Heart left ventricle (tissue), 16 donors: Measurements from ENCODE around the gene CENATAC. TPM values are rescaled to one million over a fixed set of nuclear protein-coding genes. Genes with fewer than 3 reads are reported as not detected.
"Not testable (repeated sequence)": the region's sequence is repeated elsewhere in the genome, so short reads cannot be mapped to it uniquely, and the experiment has no call there.

Source experiments
- ATAC-seq, 4 donors: fragments of 200-7000 bp; cut with Tn5 transposase; one replicate each; pipeline ENCODE4 v1.9.1; 2020 to 2022; ENCODE audit warnings: moderate library complexity in 4 of 4, mild to moderate bottlenecking in 3 of 4, moderate number of reproducible peaks in 1 of 4
- DNase-seq, 5 donors: peaks; one replicate each; pipeline ENCODE4 v3.0.0-alpha.2; 2020
- H3K27ac ChIP-seq, 12 donors: fragments of 200-600 bp; sonication (generic) in 4 of 12; one replicate each; pipeline versions ENCODE4 v1.5.0 to v1.8.0; 2016 to 2022; ENCODE audit warnings: mild to moderate bottlenecking in 2 of 12
- H3K27me3 ChIP-seq, 9 donors: fragments of 200-600 bp; sonication (generic) in 2 of 9; one replicate each; pipeline versions ENCODE4 v1.5.1 to v1.8.0; 2016 to 2022; ENCODE audit warnings: mild to moderate bottlenecking in 3 of 9
- H3K36me3 ChIP-seq, 9 donors: fragments of 200-600 bp; sonication (generic) in 2 of 9; one replicate each; pipeline versions ENCODE4 v1.5.0 to v1.8.0; 2018 to 2022; ENCODE audit warnings: mild to moderate bottlenecking in 2 of 9
- H3K4me1 ChIP-seq, 12 donors: fragments of 200-600 bp; sonication (generic) in 4 of 12; one replicate each; pipeline versions ENCODE4 v1.5.0 to v1.8.0; 2016 to 2022; ENCODE audit warnings: mild to moderate bottlenecking in 3 of 12
- H3K4me3 ChIP-seq, 12 donors: fragments of 200-600 bp; sonication (generic) in 4 of 12; one replicate each; pipeline versions ENCODE4 v1.5.0 to v1.8.0; 2017 to 2022; ENCODE audit warnings: mild to moderate bottlenecking in 9 of 12, moderate library complexity in 4 of 12
- H3K9me3 ChIP-seq, 12 donors: fragments of 200-600 bp; sonication (generic) in 4 of 12; one replicate each; pipeline versions ENCODE4 v1.5.0 to v1.8.0; 2016 to 2022; ENCODE audit warnings: mild to moderate bottlenecking in 1 of 12
- CTCF ChIP-seq, 12 donors: fragments of 200-600 bp; sonication (generic) in 4 of 12; IDR thresholded peaks; one replicate each; pipeline versions ENCODE4 v1.5.0 to v1.8.0; 2018 to 2022; ENCODE audit warnings: antibody characterized with exemption in 12 of 12, mild to moderate bottlenecking in 5 of 12
- POLR2A ChIP-seq, 2 donors: fragments of 450-650 bp; IDR thresholded peaks; one replicate each; pipeline ENCODE4 v1.6.1; 2017; ENCODE audit warnings: antibody characterized with exemption in 2 of 2, mild to moderate bottlenecking in 2 of 2, moderate library complexity in 2 of 2
- WGBS, 4 donors: extraction: QIAGEN DNeasy Blood & Tissue Kit in 2 of 4; methylation state at CpG; one replicate each; pipeline versions ENCODE4 v1.1.5 to v1.1.7; 2013 to 2018; 5-methylcytosine and 5-hydroxymethylcytosine counted together
- intact Hi-C, 10 donors: fragments of 100-400 bp; cut with DNase I; formaldehyde crosslinking; loops; one replicate each; pipeline versions ENCODE4 v1.11.1 to v1.14.2; 2022
- long read RNA-seq, 3 donors: library from polyadenylated mRNA; unstranded; transcript quantifications; one replicate each; pipeline ENCODE4 v2.0.0, GENCODE V29; 2020 to 2021
- polyA plus RNA-seq, 2 donors: library from polyadenylated mRNA; stranded (reverse); fragments of 200-250 nt; gene quantifications; one replicate each; pipeline ENCODE4 v1.2.3, GENCODE V29; 2013
- total RNA-seq, 9 donors: library from RNA; depleted of rRNA in 2 of 9; stranded (reverse); fragments of >200 nt in 2 of 9; fragmentation: NEBNext Ultra II Directional in 3 of 9; extraction: Animal tissue kit (Norgen Biotek cat#: 25700) in 3 of 9; gene quantifications; one replicate each; pipeline versions ENCODE4 v1.1.0 to v1.2.4, GENCODE V29; 2016 to 2023
- donor health status: ischemic (EF 13 %, LVEDD 7.1; RV severe dilation, severe dysfunction).
- donor health status: healthy with polysubstance abuse.
- donor health status: DM: no; HTN: yes; CAD: no.
- donor health status: DM: no; HTN: no; CAD: no.
- donor health status: ischemic (EF 25% LVEDD 6.9; RV normal size, moderate dysfunction).
- donor health status: ischemic (EF 25% LVEDD 5.7; RV mildly dilated, moderate dysfunction).
- donor health status: healthy.
- donor health status: DM: yes; HTN: yes; CAD: no.
- donor health status: ischemic (EF 35%, LVEDD 5.7; RV mildly dilated, moderate dysfunction).
- donor health status: nonischemic (EF 11% LVEDD 7.7; RV severe dilation, severe dysfunction).
- donor health status: DM: yes; HTN: yes; CAD: no.
- donor health status: PGD.
- donor health status: ischemic (EF 29% LVEDD 5.4; RV normal size, mild dysfunction).
- donor health status: nonischemic (EF 23%, LVEDD 6.1; RV moderate dilation, normal function).

CENATAC gene
- 10 to 100 TPM in 6 of 9 donors, 1 to 10 TPM in 3; 7.9 to 15.8 (median 11.7) TPM for total RNA-seq
- polyA plus RNA-seq: 10 to 100 TPM in 1 of 2 donors, 1 to 10 TPM in 1; 9.5 to 27.3 TPM
- long read RNA-seq, donor 1, partial matches to known transcripts: 4 of 6 reads
- long read RNA-seq, donor 1, other reads (novel, unspliced or antisense): 1 of 6 reads
- long read RNA-seq, donor 2, transcript CCDC84-201 (11 exons, 1,202 nt): major isoform, 8 of 12 reads
- long read RNA-seq, donor 2, partial matches to known transcripts: 2 of 12 reads
- long read RNA-seq, donor 2, other reads (novel, unspliced or antisense): 2 of 12 reads
- long read RNA-seq, donor 3, partial matches to known transcripts: 1 of 7 reads
- long read RNA-seq, donor 3, other reads (novel, unspliced or antisense): 4 of 7 reads

- Histone ChIP-seq H3K4me1 (peaks cover 0 to 23% (median 17%) of the 10 kb centered on the region in 12 donors), H3K27me3 (no peaks in the 10 kb centered on the region), H3K9me3 (no peaks in the 10 kb centered on the region), H3K36me3 (peaks cover 0 to 40% (median 31%) of the 10 kb centered on the region in 9 donors), H3K27ac (peak within 1 kb of the TSS; percentile 57 to 91 (median 84)), H3K4me3 (peak within 1 kb of the TSS; percentile 53 to 95 (median 87))
- TF ChIP-seq CTCF (IDR thresholded peaks at IDR 0.05) (peak in 4 of 12 donors; percentile 9 to 43 (median 28)), POLR2A (IDR thresholded peaks at IDR 0.05) (peak in 1 of 2 donors; percentile 95)
- WGBS, 4 donors: 0% methylated on average over 21 to 54 of the region's 54 CpGs
- DNase-seq (peak; percentile 95 to 98 (median 97)), ATAC-seq (peak; percentile 98 to 100 (median 100))
- intact Hi-C loops: loop anchor here in 2 of 10 donors (2.0 kb wide), 2 partner anchors 21 to 33 kb away; partner anchors contain the start of genes RPS25 (in 1 of the 2), SLC37A4 (in 1 of the 2) and TRAPPC4 (in 1 of the 2)
Observed at GRCh38 chr11:118997627-118998387, at the start of gene CENATAC. Gene CENATAC (plus strand): TSS chr11:118998138. CDS start chr11:118998198, 60 bp downstream.

- 31 to 50% (median 40%) methylated on average over 3 to 6 of the region's 6 CpGs for WGBS, 4 donors
- intact Hi-C loops: loop anchor here in 2 of 10 donors (10.0 kb wide), 1 partner anchor 48 kb away; no protein-coding TSS in a partner anchor
- H3K27me3 ChIP-seq: peaks cover 0 to 11% (median 0%) of the 10 kb centered on the region in 9 donors
- no peak for DNase-seq
- no peaks in the 10 kb centered on the region for H3K36me3 ChIP-seq
- ATAC-seq: no peak
- H3K4me3 ChIP-seq: no peak overlapping the region
- H3K27ac ChIP-seq: no peak overlapping the region
- peaks cover 0 to 7% (median 0%) of the 10 kb centered on the region in 12 donors for H3K4me1 ChIP-seq
- TF ChIP-seq POLR2A (IDR thresholded peaks at IDR 0.05): no peak
- TF ChIP-seq CTCF (IDR thresholded peaks at IDR 0.05): no peak
- H3K9me3 ChIP-seq: no peaks in the 10 kb centered on the region
Observed at GRCh38 chr11:118953265-118953664, 44.7 kb upstream of the CENATAC start.

- not testable (repeated sequence) for H3K36me3 ChIP-seq, ATAC-seq, H3K4me3 ChIP-seq, DNase-seq, H3K27ac ChIP-seq, H3K9me3 ChIP-seq, H3K4me1 ChIP-seq
- WGBS, 4 donors: 72 to 88% (median 80%) methylated on average over 6 of the region's 6 CpGs
- H3K27me3 ChIP-seq: peaks cover 0 to 11% (median 0%) of the 10 kb centered on the region in 9 donors
- intact Hi-C loops: loop anchor here in 3 of 10 donors (2.0 to 10.0 kb wide), 2 partner anchors 49 to 265 kb away; no protein-coding TSS in a partner anchor
Observed at GRCh38 chr11:118953976-118954375, 44.0 kb upstream of the CENATAC start.

- intact Hi-C loops: loop anchor here (1.0 to 10.0 kb wide), 8 partner anchors 47 to 269 kb away; no protein-coding TSS in a partner anchor
- WGBS, 4 donors: 0 to 5% (median 4%) methylated on average over 1 to 7 of the region's 7 CpGs; no CpG with 5 or more reads in 1 of the 4 donors
Observed at GRCh38 chr11:118956094-118956846, 41.7 kb upstream of the CENATAC start, which contains the start of gene UPK2. Gene UPK2 (plus strand): TSS chr11:118956298. CDS start chr11:118956351, 53 bp downstream.

More at GRCh38 chr11:118956094-118956846, 41.7 kb upstream of the CENATAC start, which contains the start of gene UPK2:
- H3K27ac ChIP-seq: no peak within 1 kb of the TSS
- no peaks in the 10 kb centered on the region for H3K9me3 ChIP-seq
- TF ChIP-seq CTCF (IDR thresholded peaks at IDR 0.05) (peak; percentile 92 to 95 (median 93)), POLR2A (IDR thresholded peaks at IDR 0.05) (no peak)
- DNase-seq: peak; percentile 84 to 94 (median 88)
- H3K27me3 ChIP-seq: peaks cover 0 to 9% (median 0%) of the 10 kb centered on the region in 9 donors
- H3K4me3 ChIP-seq: no peak within 1 kb of the TSS
- no peaks in the 10 kb centered on the region for H3K36me3 ChIP-seq
- peaks cover 0 to 7% (median 0%) of the 10 kb centered on the region in 12 donors for H3K4me1 ChIP-seq
- ATAC-seq: peak; percentile 93 to 98 (median 96)
